Lung (tissue), 12 donors: ENCODE measurements around the gene FOXK1. TPM values are rescaled to one million over a fixed set of nuclear protein-coding genes. Genes with fewer than 3 reads are reported as not detected.
A peak's percentile ranks its signal among the peaks of the same experiment; 100 is the strongest.

Experiments used
- ATAC-seq: fragments of 200-7000 bp; cut with Tn5 transposase; one replicate; pipeline ENCODE4 v1.9.1; 2020; ENCODE audit warnings: moderate number of reproducible peaks; ENCODE audit not compliant: insufficient read depth, low FRiP score
- DNase-seq, 3 donors: peaks; one replicate each; pipeline ENCODE4 v3.0.0-alpha.2; 2013 to 2017
- H3K27ac ChIP-seq, 2 donors: one replicate each; pipeline ENCODE4 v1.5.1; 2013; ENCODE audit warnings: mild to moderate bottlenecking in 2 of 2, moderate library complexity in 2 of 2, control low read depth in 1 of 2, inconsistent platforms in 1 of 2, low read depth in 1 of 2, low read length in 1 of 2
- H3K27me3 ChIP-seq, 3 donors: one replicate each; pipeline ENCODE4 v1.5.1; 2013; ENCODE audit warnings: low read length in 2 of 3; ENCODE audit not compliant: control insufficient read depth in 3 of 3, insufficient read depth in 3 of 3
- H3K36me3 ChIP-seq, 4 donors: one replicate each; pipeline ENCODE4 v1.5.1; 2013; ENCODE audit warnings: low read length in 4 of 4, mild to moderate bottlenecking in 1 of 4, moderate library complexity in 1 of 4; ENCODE audit not compliant: control insufficient read depth in 4 of 4, insufficient read depth in 4 of 4
- H3K4me1 ChIP-seq, 5 donors: one replicate each; pipeline ENCODE4 v1.5.1; 2013; ENCODE audit warnings: low read length in 5 of 5, mild to moderate bottlenecking in 2 of 5, moderate library complexity in 1 of 5; ENCODE audit not compliant: control insufficient read depth in 5 of 5, insufficient read depth in 5 of 5
- H3K4me3 ChIP-seq: one replicate; pipeline ENCODE4 v1.5.1; 2013; ENCODE audit warnings: mild to moderate bottlenecking, control low read depth, moderate library complexity
- H3K9ac ChIP-seq, 2 donors: one replicate each; pipeline ENCODE4 v1.5.1; 2013; ENCODE audit warnings: low read length in 2 of 2, control low read depth in 1 of 2; ENCODE audit not compliant: insufficient read depth in 1 of 2
- H3K9me3 ChIP-seq, 4 donors: one replicate each; pipeline ENCODE4 v1.5.1; 2013; ENCODE audit warnings: low read length in 3 of 4, mild to moderate bottlenecking in 1 of 4, moderate library complexity in 1 of 4; ENCODE audit not compliant: control insufficient read depth in 4 of 4, insufficient read depth in 3 of 4
- WGBS, 2 donors: extraction: QIAGEN DNeasy Blood & Tissue Kit; methylation state at CpG; one replicate each; pipeline ENCODE4 v1.1.7; 2013; 5-methylcytosine and 5-hydroxymethylcytosine counted together
- polyA plus RNA-seq, 2 donors: library from polyadenylated mRNA; stranded (reverse); fragments of 200-250 nt; gene quantifications; one replicate each; pipeline ENCODE4 v1.2.1, GENCODE V29; 2013
- total RNA-seq, 2 donors: library from RNA; depleted of rRNA in 1 of 2; stranded (reverse); fragments of >200 nt in 1 of 2; gene quantifications; one replicate each; pipeline ENCODE4 v1.2.1, GENCODE V29; 2014 to 2021
- TF ChIP-seq, protein P1 (sequence below): IDR thresholded peaks from 2 replicates; pipeline ENCODE4 v1.5.1; 2012; ENCODE audit warnings: mild to moderate bottlenecking; ENCODE audit errors: control extremely low read depth, extremely low read depth
- donor health status: control.
- donor health status: control.
- donor health status: Bipolar disorder and iron deficiency.
- donor health status: healthy.
- donor health status: DM: yes; HTN: yes; CAD: no.

The FOXK1 gene
- total and polyA plus RNA-seq, 4 donors = 6.4 to 36.2 (median 14.3) TPM

DNA sequence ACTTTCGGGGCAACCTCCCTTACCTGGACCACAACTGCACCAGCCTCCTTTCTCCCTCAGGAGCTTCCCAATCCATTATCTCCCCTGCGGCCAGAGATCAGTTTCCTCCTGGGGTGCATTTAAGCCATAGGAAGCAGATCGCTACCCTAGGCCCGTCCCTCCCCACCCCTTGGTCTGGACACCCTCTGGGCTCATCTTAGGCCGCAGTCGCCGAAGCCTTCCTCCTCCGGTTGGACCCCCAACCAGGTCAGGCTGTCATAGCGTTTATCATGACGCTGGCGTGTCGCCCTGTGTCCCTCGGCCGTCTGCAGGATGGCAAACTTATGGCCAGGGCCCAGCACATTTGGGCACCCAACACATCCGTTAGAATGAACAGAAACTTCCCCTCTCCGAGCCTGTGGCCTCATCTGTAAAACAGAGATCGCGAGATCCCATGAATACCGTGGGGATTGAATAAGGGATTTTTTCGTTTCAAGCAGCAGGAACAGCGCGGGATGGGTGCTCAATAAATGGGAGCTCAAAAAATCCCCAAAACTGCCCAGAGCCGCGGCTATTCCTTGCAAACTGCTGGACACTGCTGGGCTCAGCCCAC is 92.7 kb downstream of the FOXK1 start:
- 8 to 12% methylated on average over 24 of the region's 24 CpGs for WGBS, 2 donors
- peak in 1 of 3 donors; percentile 80 for DNase-seq
- Histone ChIP-seq H3K4me3 (peak overlapping the region; percentile 87), H3K4me1 (peaks cover 5 to 18% (median 8%) of the 10 kb centered on the region in 5 donors), H3K9ac (peak overlapping the region; percentile 72 to 93), H3K9me3 (no peaks in the 10 kb centered on the region), H3K27ac (peak overlapping the region; percentile 92 to 95), H3K27me3 (no peaks in the 10 kb centered on the region), H3K36me3 (peaks cover 0 to 3% (median 1%) of the 10 kb centered on the region in 4 donors)
- TF ChIP-seq, protein P1, sequence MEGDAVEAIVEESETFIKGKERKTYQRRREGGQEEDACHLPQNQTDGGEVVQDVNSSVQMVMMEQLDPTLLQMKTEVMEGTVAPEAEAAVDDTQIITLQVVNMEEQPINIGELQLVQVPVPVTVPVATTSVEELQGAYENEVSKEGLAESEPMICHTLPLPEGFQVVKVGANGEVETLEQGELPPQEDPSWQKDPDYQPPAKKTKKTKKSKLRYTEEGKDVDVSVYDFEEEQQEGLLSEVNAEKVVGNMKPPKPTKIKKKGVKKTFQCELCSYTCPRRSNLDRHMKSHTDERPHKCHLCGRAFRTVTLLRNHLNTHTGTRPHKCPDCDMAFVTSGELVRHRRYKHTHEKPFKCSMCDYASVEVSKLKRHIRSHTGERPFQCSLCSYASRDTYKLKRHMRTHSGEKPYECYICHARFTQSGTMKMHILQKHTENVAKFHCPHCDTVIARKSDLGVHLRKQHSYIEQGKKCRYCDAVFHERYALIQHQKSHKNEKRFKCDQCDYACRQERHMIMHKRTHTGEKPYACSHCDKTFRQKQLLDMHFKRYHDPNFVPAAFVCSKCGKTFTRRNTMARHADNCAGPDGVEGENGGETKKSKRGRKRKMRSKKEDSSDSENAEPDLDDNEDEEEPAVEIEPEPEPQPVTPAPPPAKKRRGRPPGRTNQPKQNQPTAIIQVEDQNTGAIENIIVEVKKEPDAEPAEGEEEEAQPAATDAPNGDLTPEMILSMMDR = no peak
- peak; percentile 14 for ATAC-seq

DNA sequence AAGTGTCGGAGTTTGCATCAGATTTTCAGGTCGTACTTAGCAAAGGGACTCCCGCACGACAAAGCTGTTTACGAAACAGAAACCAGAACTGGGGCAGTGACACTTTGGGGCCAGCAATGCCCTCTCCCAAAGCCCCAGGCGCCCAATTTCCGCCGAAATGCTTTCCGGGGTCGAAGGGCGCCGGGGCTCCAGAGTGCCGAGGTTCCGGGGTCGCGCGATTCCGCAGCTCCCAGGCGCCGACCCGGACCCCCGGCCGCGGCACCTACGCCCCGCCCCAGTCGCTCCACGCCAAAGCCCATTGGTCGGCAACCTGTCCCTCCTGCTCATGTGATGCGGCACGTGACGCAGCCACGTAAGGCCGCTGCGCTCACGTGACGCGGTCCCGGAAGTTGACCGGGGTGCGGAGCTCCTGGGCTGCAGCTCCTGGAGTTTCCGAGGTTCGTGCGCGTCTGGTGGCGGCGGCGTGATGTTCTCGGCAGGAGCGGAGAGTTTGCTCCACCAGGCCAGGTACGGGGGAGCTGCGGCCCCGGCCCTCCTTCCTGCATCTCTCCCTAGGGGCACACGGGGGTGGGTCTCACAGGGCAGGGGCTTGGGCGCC is 93.3 kb downstream of the FOXK1 start, which contains the start of gene AP5Z1:
TSS of gene AP5Z1 (plus strand) at position 374 of the 598 bp plus-strand sequence. CDS start at position 467, 93 bp downstream.
- peak within 1 kb of the TSS; percentile 92 to 95 for H3K27ac ChIP-seq
- H3K9me3 ChIP-seq = no peaks in the 10 kb centered on the region
- H3K4me1 ChIP-seq = peaks cover 5 to 18% (median 8%) of the 10 kb centered on the region in 5 donors
- H3K9ac ChIP-seq = peak within 1 kb of the TSS; percentile 72 to 93
- peak within 1 kb of the TSS; percentile 87 for H3K4me3 ChIP-seq
- H3K36me3 ChIP-seq = peaks cover 0 to 3% (median 1%) of the 10 kb centered on the region in 4 donors
- no peaks in the 10 kb centered on the region for H3K27me3 ChIP-seq
- ATAC-seq (peak; percentile 96), DNase-seq (peak; percentile 95 to 98 (median 96))
- 0 to 1% methylated on average over 55 of the region's 55 CpGs for WGBS, 2 donors
- TF ChIP-seq, protein P1 = no peak

DNA sequence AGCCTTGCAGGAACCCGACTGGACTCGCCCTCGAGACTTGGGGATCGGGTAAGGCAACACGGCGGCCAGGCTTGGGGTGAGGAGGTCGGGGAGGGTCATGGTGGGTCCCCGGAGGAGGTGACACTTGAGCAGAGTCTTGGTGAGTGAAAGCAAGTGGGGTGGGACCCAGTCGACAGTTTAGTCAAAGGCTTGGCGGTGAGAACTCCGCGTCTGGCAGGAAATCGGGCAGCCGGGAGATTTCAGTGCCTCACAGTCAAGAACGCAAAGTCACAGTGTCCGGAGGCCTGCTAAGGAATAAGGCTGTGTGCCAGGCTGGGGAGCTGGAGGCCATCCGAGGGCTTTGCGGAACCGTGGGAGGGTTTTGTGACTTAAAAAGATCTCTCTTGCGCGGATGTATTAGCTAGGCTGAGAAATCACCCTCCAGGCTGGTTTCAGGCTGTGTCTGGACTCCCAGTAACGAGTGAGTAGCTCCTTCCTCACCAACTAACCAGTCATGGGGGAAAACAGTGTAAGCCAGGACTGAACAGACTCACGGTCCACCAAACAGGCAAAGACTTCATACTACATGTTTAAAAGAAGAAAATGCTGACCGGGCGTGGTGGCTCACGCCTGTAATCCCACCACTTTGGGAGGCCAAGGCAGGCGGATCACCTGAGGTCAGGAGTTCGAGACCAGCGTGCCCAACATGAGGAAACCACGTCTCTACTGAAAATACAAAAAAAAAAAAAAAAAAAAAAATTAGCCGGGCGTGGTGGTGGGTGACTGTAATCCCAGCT is 93.9 kb downstream of the FOXK1 start:
- ATAC-seq = no peak
- Histone ChIP-seq H3K27ac (peak overlapping the region; percentile 79 to 95), H3K4me1 (peaks cover 5 to 18% (median 8%) of the 10 kb centered on the region in 5 donors), H3K9ac (peak overlapping the region; percentile 72 to 87), H3K27me3 (no peaks in the 10 kb centered on the region), H3K36me3 (peaks cover 0 to 7% (median 1%) of the 10 kb centered on the region in 4 donors), H3K4me3 (peak overlapping the region; percentile 87), H3K9me3 (no peaks in the 10 kb centered on the region)
- peak in 2 of 3 donors; percentile 39 to 46 for DNase-seq
- WGBS, 2 donors = 18 to 21% methylated on average over 32 of the region's 32 CpGs
- TF ChIP-seq, protein P1 = no peak
